ENCODE measurements around the gene LRRC74A.

DNA sequence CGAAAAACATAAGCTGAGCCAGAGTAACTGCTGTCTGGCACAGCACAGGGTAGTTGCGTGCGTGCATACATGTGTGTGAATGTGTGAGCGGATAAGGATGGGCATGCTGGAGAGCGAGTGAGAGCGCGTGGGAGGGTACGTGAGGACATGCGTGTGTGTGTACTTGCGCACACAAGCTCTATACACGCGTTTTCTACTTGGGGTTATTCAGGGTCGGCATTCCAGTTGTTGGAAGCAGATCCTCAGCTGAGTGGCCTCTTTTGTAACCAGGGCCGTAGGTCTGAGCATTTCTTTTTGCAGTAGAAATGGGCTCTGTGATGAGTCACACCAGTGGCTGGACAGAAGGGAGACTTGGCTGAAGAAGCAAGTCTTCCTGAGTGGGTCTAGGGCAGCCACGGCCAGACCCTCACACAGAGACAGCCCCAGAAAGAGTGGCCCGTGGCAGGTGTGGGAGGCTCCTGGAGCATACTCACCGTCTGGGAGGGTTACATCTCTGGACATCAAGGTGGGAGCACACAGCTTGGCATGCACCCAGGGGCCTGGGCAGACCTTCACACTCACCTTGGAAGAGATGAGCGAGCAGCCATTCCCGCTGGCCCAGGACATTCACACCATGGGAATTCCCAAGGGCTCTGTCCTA is 78.0 kb downstream of the LRRC74A start:
- TF ChIP-seq EZH2 (IDR thresholded peaks at IDR 0.05; ENCODE audit: low read length) = no peak
- TF ChIP-seq, protein P1, sequence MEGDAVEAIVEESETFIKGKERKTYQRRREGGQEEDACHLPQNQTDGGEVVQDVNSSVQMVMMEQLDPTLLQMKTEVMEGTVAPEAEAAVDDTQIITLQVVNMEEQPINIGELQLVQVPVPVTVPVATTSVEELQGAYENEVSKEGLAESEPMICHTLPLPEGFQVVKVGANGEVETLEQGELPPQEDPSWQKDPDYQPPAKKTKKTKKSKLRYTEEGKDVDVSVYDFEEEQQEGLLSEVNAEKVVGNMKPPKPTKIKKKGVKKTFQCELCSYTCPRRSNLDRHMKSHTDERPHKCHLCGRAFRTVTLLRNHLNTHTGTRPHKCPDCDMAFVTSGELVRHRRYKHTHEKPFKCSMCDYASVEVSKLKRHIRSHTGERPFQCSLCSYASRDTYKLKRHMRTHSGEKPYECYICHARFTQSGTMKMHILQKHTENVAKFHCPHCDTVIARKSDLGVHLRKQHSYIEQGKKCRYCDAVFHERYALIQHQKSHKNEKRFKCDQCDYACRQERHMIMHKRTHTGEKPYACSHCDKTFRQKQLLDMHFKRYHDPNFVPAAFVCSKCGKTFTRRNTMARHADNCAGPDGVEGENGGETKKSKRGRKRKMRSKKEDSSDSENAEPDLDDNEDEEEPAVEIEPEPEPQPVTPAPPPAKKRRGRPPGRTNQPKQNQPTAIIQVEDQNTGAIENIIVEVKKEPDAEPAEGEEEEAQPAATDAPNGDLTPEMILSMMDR (optimal IDR thresholded peaks at IDR 0.05 in 1 of 3, IDR thresholded peaks at IDR 0.05 in 1 of 3, conservative IDR thresholded peaks at IDR 0.05 in 1 of 3; ENCODE audit: extremely low read depth in 1 of 3, insufficient read depth in 2 of 3, low read length in 3 of 3) = no peak

Data from keratinocyte (primary cell).